HG03095 (cell line): Measurements from ENCODE around the gene SULT1C3.

Experiments used
- ATAC-seq: cut with Tn5 transposase; IDR thresholded peaks from one replicate; pipeline ENCODE4 v1.9.1; 2021; ENCODE audit warnings: moderate library complexity; ENCODE audit not compliant: unreplicated experiment

Gene SULT1C3

GRCh38 chr2:108239786-108240185, at the start of gene SULT1C3:
Gene SULT1C3 (plus strand): TSS chr2:108239968. CDS start chr2:108247195, 7,227 bp downstream.
- no peak for ATAC-seq

DNA sequence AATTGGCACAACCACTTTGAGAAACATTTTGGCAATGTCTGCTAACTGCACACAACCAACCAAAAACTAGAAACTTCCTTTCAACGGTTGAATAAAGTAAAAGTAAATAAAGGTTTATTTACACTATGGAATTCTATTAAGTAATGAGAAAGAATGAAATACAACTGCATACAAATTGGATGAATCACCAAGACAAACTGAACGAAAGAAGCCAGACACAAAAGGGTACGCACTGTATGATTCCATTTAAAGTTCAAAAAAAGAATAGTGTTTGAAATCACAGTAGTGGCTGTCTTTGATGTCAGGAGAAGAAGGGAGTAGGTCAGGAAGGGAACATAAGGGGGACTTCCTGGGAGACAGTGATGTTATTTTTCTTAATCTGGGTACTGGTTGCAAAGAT, 46.5 kb upstream of the SULT1C3 start:
- ATAC-seq = no peak

GRCh38 chr2:108194409-108195132, 45.2 kb upstream of the SULT1C3 start:
- ATAC-seq = no peak

GRCh38 chr2:108195133-108195439, 44.7 kb upstream of the SULT1C3 start:
- no peak for ATAC-seq

GRCh38 chr2:108199726-108200125, 40.0 kb upstream of the SULT1C3 start:
- no peak for ATAC-seq

- ATAC-seq = no peak
Observed at GRCh38 chr2:108200569-108200968, 39.2 kb upstream of the SULT1C3 start.

- ATAC-seq = no peak
Observed at GRCh38 chr2:108212671-108213070, 27.1 kb upstream of the SULT1C3 start.

DNA sequence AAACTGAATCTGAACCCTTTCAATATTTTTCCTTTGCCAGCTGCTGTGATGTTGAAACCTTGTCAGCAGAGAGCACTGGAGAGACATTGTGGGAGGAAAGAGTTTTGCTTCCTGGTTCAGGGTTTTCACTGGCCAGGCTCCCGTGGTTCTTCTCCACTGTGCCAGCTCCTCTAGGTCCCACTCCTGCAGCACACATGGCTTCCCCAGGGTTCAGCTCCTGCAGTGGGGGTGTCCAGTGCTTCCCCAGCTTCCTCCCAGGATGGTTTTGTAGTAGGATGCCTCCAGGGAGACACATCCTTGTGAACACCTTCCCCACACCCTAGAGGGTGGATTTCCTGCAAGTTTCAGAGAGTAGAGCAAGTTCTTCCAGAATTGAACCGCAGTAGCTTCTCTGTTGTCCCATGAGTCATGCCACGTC, 24.0 kb upstream of the SULT1C3 start:
- ATAC-seq = no peak

DNA sequence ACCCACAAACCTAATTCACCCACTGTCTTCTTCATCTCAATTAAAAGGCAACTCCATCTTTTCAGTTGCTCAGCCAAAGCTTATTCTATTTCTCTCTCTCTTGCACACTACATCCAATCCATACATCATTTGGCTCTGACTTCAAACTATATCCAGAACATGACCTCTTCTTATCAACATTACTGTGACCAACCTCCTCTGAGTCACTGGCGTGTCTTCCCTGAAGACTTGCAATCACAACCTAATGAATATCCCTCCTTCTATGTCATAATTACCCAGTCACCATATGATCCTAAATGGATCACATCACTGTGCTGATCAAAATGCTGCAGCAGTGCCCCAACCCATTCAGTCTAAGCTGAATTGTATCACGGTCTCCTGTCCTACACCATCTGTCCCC, 22.6 kb upstream of the SULT1C3 start:
- ATAC-seq = no peak

- no peak for ATAC-seq
Observed at GRCh38 chr2:108219688-108220087, 20.1 kb upstream of the SULT1C3 start.

DNA sequence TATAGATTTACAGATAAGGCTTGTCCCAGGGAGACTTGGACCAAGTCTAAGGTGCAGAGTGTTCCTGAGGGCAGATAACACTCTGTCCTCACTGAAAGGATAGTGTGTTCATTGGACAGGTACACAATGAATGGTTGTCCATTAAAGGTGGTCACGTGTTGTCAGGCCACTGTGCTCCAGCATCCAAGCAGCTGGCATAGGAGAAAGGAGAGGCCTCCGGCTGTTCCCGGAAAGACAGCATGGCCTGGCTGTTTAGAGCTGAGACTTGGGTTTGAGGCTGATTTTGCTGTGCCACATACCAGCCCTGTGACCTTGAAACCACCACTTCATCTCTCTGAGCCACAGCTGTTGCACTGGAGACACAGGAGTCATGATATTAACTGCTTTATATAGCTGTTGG, 19.6 kb upstream of the SULT1C3 start:
- no peak for ATAC-seq

DNA sequence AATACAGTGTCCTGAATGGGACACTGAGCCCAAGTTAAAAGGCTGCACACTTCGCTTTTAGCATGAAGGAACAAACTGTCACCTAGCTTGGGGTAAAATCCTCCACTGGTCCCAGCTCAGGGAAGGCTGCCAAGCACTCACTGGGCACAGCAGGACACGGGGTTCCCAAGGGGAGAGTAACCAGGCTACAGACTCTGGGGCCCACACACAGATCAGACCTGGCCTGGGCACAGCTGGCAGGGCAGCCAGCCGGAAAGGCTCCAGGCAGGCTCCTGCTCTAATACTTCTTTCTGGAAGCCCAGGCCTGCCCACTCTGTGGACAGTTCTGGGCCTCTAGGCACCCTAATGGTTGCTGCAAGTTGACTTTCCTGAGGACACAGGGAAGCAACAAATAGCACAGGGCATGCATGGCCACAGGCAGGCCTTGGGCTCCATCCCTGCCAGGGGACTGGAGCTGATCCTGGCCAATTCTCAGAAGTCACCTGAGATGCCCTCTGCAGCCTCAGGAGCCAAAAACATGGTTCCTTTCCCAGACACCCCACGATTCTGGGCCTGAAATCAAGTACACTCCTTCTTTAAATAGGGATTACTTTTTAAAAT, 18.7 kb upstream of the SULT1C3 start:
- ATAC-seq = no peak

- ATAC-seq = no peak
Observed at GRCh38 chr2:108222261-108222660, 17.5 kb upstream of the SULT1C3 start.

- ATAC-seq = no peak
Observed at GRCh38 chr2:108223573-108223972, 16.2 kb upstream of the SULT1C3 start.

DNA sequence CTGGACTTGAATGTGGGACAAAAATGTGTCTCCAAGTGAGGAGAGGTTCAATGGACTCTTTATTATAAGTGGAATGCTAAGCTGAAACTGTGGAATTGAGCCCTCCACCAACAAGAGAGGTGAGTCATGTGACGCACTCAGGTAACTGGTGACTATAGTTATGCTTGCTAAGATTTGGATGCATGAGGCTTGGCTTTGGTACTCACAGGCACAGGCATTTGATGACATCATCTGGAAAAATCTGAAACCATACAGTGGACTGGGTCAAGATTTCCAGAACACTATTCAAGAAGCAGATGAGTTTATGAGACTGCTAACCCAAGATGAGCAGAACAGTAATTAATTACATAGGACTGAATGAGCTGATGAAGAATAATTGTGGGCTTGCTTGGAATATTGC, 15.7 kb upstream of the SULT1C3 start:
- ATAC-seq = no peak

GRCh38 chr2:108226564-108226963, 13.2 kb upstream of the SULT1C3 start:
- no peak for ATAC-seq

GRCh38 chr2:108228006-108228405, 11.8 kb upstream of the SULT1C3 start:
- ATAC-seq = no peak

DNA sequence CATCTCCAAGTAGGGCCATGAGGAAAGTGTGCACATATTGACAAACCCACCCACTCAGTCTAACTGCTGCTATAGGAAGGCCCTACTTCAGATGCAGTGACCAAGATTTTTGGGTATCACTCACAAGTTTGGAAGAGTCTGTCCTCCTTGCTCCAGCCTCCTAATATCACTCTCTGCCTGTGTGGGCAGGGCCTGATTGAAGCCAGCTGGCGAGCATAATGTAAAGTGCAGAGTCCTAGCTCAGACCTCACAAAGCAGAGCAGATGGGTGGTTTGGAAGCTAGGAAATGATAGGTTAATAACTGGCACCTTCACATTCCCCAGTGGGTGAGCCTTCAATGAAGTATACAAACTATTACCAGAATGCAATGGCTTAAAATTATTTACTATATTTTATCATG, 11.2 kb upstream of the SULT1C3 start:
- no peak for ATAC-seq

GRCh38 chr2:108229875-108230274, 9.9 kb upstream of the SULT1C3 start:
- no peak for ATAC-seq

GRCh38 chr2:108235577-108235976, 4.2 kb upstream of the SULT1C3 start:
- no peak for ATAC-seq

- no peak for ATAC-seq
Observed at GRCh38 chr2:108236676-108237335, 3.0 kb upstream of the SULT1C3 start.

DNA sequence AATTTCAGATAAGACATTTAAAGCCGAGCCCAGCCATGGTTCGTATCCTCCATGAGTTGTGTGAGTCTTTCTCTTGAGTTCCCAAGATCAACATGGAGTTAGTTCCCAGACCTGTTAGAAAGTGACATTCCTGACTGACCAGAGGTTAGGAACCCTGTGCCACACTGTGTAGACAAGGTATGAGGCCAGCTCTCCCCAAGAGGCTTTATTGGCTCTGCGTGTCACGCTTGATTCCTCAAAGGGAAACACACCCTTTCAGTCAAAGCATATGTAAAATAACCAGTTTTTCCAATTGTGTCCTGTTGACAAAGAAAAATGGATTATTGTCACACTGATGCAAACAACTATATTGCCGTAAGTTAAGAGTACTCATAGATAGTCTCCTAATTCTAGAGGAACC, 1.2 kb downstream of the SULT1C3 start:
- no peak for ATAC-seq
